ENCODE data around the gene CACNA2D1.

Gene CACNA2D1

DNA sequence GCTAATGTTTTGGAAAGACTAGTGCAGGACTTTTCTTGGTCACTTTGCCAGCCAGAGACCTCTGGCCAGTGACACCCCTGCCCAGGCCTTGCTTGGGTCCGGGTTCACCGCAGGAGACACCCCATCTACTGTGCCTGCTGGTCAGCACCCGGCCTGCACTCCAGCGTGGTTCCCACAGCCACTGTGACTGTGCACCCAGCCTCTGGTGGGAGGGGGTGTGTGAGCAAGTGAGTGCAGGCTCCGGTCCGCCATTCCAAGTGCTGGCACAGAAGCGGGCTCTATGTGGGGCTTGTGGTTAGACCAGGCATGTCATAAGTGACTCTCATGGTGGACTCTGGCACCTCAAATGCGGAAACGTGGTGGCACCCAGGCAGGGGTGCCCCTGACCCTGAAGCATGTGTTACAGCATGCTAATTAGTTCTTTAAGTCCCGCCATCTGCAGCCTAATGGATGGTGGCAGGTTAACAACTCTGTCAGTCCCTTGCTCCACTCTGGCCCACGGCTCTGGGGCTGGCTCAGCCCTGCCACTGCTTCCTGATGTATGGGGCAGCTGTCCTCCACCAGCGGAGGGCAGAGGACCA, 361.8 kb downstream of the CACNA2D1 start:
- DNase-seq = no peak

DNA sequence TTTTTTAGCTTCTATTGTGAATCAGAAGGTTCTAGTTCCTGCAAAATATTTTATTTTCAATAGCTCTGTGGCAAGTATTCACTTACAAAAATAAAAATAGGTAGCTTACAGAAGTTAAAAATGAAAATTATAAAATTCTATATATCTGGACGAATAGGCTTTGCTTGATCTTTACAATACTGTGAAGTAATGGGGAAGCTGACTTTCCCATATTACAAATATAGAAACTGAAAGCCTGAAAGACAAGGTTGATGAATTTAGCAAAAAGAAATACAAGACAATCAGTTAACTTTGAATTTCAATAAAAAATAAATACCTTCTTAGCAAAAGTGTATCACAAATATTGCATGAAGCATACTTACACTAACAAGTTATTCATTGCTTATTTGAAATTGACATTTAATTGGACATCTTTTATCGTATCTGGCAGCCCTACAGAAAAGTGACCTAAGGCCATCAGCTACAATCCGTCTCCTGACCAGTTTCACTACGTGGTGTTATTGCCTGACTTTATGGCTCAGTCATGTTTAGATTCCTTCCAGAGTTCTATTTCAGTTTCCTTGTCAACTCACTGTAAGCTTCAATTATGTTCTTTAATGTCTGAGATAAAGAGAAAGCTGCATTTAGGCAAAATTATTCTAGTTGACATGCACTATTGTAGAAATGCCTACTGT, 363.2 kb downstream of the CACNA2D1 start:
- no peak for DNase-seq

DNA sequence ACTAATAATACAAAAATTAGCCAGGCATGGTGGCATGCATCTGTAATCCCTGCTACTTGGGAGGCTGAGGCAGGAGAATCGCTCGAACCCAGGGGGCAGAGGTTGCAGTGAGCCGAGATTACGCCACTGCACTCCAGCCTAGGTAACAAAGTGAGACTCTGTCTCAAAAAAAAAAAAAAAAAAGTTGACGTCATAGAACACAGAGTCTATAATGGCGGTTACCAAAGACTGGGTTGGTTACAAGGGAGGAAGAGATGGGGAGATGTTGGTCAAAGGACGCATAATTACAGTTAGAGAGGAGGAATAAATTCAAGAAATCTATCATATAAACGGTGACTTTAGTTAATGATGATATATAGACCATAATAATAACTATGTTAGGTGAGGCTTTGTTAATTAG, 364.1 kb downstream of the CACNA2D1 start:
- no peak for DNase-seq

DNA sequence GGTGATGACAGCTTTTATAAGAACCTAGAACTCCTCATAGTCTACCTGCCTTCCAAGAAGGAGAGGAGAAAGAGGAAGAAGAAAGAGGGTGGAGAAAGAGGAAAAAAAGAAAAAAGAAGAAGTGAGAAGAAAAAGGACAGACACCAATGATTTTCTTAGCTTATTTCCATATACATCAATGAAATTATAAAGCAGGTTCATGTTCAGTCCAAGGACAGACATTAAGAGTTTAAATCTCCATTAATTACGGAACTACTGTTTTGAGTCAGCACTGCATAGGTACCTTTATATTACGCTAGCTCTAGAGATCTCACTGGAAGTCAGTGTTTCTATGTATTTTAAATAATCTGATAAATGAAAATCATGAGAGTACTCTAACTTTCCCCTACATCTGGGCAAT, 364.8 kb downstream of the CACNA2D1 start:
- DNase-seq = no peak

DNA sequence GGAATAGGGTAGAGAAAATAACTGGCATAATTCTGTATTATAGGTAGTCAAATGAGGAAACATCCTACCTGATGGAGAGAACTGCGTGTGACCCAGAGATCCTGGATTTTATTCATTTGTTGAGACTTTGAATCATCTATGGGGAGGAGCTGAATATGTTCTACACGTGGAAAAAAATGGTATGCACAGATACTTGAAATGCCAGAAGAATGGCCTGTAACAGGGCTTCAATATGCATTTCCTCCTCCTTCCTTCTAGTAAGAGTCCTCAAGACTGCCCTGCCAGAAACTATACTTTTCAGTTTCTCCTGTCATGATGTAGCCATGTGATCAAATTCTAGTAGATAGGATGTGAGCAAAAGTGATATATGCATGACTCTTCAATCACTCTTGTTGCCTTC, 372.1 kb downstream of the CACNA2D1 start:
- DNase-seq = no peak

DNA sequence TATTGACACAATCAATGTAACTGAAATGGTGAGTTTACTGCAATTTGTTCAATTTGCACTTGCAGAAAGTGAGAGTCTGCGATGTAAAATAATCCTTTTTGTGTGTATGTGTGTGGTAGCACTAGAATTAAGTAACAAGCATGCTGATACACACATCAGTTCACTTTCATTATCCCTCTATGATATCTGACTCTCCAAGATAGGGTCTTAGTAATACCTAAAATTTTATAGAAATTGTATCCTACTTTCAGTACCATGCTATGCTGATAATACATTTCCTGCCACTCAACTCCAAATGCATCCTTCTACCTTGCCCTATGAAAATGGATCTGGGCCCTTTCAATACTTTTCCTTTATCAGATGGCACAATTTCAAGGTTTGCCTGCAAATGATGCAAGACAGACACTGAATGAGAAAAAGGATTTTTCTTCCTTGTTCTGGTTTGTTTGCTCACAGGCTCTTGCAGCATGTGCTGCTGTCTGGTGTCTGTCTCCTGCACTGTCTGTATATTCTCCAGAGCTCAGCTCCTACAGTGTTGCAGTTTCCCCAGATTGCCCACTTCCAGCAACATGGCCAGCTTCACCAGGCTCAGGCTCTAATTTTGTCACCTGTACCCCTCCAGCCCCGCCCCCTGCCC, 375.8 kb downstream of the CACNA2D1 start:
- no peak for DNase-seq

DNA sequence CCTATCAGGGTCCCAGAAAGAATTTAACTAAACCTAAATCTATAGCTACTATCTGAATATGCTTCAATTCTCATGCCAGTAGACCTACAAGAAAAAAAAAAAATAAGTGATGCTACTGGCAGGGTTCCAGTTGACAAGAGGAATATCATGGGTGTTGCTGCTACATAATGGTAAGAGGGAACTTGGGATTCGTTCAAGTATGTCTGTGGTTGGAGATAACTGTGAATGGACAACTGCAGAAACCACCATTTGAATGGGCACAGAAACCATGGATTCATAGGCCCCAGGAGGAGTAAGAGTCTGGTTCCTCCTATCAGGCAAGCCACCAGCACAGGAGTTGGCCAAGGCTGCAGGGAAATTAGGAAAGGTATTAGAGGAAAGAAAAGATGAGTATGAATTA, 386.1 kb downstream of the CACNA2D1 start:
- DNase-seq = no peak

DNA sequence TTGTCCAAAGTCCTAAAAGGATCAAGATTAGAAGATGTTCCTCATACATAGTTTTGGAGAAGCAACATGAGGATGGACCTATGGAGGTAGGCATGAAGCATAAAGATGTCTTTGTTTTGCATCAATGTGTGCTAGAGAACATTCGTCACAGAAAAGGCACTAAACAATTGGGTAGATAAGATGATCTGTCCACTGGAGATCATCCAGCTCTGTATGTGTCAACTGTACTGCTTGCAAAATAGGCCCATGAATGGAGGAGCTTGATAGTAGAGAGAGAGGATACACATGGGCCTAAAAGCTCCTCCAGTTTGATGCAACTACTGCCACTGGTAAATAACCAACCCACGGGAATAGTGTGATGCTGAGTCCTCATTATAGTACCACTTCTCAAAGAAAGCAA, 387.3 kb downstream of the CACNA2D1 start:
- DNase-seq = no peak

DNA sequence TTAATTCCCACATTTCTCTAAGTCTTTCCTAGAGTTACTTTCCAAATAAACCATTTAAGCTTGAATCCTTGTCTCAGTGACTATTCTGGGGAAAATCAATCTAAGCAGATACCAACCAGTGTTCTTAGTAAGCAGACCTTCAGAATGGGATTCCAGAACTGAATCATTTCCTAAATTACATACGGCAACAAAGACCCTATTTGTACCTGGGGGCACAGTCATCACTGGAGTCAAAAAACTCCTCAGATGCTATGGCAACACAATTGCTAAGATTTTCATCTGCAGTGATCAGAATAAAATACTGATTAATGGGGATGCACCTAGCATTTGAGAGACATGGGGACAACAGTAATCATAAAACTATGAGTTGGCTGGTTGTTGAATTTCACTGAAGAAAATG, 389.0 kb downstream of the CACNA2D1 start:
- no peak for DNase-seq

DNA sequence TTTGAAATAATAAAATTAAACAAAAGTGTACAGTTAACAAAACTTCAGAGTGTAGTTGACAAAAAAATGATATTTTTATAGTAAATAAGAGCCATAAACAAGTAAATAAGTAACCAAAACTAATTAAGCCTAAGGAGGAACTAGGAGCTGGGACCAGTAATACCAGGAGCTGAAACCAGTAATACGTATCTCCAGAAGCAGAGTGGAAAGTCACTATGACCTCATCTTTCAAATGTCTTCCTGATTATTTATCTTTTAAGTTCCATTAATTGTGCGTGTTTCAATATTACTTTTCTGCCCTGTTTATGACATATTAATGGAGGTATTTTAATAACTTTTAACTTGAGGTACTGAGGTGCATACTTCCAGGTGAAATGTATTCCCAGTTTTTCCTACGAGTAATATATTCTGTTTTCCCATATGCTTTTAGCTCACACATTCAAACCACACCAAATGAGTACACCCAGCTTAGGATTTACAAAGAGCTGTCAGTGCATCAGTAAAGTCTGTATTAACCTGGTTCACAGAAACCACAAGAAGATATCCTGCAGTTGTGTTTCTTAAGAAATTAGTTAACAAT, 390.0 kb downstream of the CACNA2D1 start:
- no peak for DNase-seq

DNA sequence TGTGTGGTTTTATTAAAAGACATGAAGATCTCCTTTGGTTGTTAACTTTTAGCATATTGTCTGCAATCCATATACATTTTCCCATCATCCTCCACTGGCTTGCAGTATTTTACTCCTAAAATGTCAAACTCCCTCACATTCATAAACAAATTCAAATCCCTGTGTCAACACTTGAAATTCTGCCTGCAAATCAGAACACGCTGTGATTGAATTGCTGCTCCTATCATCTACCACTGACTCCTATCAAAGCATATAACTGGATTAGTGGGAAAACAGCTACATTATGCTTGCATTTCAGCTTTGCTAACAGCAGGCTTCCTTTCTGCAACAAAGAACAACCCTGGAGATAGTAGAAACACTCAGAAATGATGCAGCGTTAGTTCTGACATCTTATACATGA, 392.0 kb downstream of the CACNA2D1 start:
- no peak for DNase-seq

DNA sequence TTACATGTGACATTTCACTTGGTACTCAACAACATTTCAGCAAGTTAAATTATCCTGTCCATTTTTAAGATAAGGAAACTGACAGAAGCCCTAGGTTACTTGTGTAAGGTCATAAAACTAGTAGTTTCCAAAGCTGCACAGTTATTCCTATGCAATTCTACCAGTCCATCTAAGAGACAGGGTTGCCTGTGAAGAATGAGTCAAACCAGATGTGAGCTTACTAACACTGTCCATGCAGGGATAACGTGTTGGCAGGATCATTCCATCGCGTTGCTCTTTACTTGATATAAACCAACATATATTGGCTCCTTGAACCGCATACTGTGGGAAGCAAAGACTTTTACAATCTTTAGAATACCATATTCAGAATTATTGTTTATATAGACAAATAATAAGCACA, 392.8 kb downstream of the CACNA2D1 start:
- DNase-seq = no peak

DNA sequence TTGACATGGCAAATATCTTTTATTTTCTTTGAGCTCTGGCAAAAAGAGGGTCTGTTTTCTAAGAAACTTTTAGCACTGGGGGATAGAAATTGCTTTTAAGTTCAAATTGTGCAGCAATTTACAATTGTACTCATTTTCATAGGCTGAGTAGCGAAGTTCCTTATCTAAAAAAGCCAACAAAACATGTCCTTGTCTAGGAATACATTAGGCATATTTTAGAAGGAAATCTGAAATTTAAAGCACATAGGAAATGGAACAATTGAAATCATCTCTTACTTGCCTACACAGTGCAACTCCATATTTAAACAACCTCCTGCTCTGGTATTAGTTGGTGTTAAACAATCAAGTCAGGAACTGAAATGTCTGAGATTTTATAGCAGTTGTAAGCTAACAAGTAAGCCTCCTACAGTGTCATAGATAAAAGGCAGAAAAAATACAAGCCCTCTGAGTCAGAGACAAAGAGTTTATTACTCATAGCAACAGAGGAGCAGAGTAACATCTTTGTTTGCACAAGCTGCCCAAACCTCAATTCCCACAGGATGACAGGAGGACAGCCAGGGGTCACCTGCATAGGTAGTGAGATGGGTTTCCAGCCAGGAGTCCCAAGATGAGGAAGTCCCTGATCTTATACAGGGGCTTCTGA, 393.6 kb downstream of the CACNA2D1 start:
- no peak for DNase-seq

DNA sequence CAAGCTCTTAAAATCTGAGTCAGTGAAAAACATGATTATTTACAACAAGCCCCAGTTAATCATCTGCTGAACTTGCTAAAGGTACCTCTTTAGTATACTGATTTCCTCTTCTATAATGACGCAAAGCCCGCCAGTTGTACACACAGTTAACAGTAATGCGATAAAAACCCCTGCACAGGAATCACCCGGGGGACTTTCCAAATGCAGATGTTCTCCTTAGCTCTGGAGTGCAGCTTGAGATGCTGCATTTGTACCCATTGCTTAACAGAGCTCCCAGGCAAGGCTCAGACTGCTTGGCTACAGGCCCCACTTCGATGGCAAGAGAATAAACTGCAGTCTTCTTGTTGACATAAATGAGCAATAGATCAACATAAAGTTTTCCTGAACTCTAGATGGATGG, 394.1 kb downstream of the CACNA2D1 start:
- DNase-seq = no peak

DNA sequence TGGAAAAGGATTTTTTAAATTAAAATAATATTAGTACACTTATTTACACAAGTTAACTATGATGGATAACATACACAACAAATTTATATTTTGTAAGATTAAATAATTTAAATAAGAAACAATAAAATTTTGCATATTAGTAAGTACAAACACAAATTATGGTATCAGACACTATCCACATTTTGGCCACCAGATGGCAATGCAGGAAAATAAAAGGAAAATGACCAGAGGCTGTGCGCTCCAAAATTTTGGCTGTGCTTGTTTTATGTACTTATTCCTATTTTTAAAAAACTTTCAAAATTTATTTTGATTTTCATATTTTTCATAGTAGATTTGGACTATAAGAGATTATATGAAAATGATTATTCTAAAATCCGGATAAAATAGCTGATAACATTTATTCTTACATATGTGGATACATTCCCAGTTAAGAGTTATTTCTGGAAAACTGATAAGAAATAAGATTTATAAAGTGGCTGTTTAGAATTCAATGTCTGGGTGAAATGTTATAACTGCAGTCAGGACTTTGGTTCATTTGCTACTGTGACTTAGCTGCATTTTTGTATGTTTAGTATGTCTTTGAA, 399.0 kb downstream of the CACNA2D1 start:
- DNase-seq = no peak

DNA sequence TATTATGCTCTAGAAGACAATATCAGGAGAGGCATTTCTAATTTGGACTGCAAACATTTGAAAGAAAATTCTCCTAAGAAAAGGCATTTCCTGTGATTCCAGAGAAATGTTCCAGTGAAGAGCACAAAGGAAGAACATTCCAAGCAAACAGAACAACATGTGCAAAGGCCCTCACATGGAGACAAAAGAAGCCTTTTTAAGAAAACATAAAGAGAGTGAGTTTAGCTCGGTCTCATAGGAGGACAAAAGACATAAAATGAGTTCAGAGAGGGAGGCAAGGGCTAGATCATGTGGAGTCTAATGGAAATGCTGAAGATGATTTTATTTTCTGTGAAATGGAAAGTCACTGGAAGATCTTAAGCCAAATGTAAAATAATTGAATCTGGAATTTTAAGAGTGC, 404.0 kb downstream of the CACNA2D1 start:
- DNase-seq = no peak

DNA sequence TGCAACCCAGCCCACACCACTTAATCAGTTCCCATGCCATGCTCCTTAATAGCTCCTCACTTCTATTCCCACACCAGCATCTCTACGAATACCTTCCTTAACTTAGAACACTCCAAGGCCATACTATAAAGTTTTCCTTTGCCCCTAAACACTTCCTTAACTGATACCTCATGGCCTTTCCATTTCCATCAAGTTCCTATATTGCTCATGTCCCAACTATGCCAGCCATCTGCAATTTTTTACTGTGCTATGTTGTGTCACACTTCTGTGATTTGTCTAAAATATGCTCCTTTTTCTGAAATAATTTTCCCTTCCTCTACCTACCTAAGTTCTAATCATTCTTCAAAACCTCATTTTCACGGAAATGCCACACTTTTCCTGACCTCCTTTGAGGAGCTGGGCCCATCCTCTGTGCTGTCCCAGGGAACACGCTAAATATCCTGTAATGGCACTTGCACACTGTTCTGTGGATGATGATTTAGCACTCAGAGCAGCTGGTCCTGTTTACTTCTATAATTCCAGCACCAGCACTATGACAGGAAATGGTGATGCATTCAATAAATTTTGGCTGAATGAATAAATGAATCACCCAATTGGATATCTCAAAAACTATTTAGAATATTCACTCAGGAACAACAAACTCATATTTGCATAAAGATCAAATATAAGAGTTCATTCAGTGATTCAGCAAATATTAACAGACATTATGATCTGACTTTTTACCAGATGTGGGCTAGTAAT, 407.3 kb downstream of the CACNA2D1 start:
- DNase-seq = no peak

DNA sequence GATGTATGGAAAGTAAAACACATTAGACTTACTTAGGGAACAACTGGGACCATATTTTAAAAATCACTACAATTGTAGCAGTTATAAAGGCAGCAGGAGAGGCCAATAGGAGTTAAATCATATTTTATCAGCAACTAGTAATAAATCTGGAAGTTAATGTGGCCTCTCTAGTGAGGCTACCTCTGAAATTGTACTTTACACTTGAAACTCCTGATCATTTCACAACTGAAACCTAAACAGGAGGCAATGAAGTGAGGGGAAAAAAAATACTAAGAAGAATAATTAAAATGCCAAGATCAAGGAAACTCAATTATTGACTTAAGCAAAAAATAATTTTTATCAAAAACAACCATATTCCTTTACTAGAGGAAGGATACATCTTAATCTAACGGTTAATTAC, 408.1 kb downstream of the CACNA2D1 start:
- DNase-seq = no peak

DNA sequence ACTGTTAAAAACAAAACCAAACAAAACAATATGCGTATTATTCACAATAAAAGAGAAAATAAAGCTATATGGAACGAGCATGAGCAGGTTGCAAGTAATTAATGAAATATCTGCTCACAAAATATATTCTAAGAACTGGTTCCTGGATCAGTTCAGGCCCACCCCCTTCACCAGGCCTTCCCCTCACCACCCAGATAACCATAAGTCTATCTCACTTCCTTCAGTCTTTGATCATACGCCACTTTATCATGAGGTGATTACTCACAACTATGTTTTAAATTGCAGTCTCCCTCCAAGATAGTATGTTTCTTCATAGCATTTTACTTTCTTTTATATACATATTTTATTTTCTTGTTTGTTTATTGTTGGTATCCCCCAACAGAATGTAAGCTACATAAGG, 410.7 kb downstream of the CACNA2D1 start:
- no peak for DNase-seq

DNA sequence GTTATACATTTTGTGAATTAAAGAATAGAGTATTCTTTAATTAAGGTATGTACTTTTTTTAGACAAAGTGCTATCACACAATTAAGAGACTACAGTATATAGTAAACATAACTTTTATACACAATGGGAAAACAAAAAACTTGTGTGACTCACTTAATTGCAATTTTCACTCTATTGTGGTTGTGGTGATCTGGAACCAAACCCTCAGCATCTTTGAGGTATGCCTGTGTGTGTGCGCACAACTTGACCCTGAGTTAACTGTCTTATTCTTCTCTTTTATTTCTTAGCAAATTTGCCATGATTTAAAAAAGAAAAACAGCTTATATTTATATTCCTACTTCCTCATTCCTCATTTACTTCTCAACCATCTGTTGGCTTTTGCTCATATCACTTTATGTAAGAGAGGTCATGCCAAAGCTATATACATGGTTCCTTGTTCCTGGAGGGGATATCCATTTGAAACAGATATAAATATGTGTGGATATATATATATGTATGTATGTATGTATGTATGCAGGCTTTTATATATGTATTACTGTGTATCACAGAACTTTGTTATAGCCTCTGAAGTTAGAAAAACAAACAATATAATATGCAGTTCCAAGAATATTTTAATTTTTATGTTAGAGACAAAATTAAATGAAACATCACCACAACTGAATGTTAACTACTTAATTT, 414.2 kb downstream of the CACNA2D1 start:
- DNase-seq = no peak

DNA sequence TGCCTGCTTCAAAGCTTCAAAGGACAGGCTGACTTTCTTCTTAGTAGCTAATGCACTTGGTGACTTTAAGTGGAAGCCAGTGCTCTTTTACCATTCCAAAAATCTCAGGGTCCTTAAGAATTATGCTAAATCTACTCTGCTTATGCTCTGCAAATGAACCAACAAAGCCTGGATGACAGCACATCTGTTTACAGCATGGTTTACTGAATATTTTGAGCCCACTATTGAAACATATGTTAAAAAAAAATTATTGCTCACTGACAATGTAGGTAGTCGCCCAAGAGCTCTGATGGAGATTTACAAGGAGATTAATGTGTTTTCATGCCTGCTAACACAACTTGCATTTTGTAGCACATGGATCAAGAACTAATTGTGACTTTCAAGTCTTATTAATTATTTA, 415.5 kb downstream of the CACNA2D1 start:
- DNase-seq = no peak

DNA sequence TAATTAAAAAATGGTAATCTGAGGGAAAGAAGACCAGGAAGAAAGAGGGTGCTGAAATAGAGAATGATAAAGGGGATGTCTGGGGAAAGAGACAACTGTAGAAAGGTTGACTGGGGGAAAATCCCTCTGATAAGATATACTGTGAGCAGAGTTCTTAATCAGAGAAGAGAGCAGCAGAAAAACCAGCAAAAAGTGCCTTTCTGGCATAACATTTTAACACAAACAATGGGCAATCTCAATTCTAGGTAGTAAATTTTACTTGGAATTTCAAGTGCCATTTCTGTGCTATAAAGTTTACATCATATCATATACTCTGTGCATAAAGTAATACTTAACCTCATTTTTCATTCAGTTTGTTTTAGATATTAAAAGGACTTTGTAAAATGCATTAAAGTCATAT, 421.9 kb downstream of the CACNA2D1 start:
- no peak for DNase-seq

Data from CD4-positive, alpha-beta T cell treated with Interleukin-6 for 4 hours (primary cell).